Suprapubic skin (tissue), 4 donors: ENCODE results near the gene SVOP. TPM values are rescaled to one million over a fixed set of nuclear protein-coding genes. Genes with fewer than 3 reads are reported as not detected.
"Not testable (repeated sequence)": the region's sequence is repeated elsewhere in the genome, so short reads cannot be mapped to it uniquely, and the experiment has no call there.

Source experiments
- DNase-seq, 2 donors: peaks; one replicate each; pipeline ENCODE4 v3.0.0-alpha.2; 2019; ENCODE audit warnings: low spot score in 2 of 2
- H3K27ac ChIP-seq: fragments of 200-600 bp; sonication (generic); one replicate; pipeline ENCODE4 v1.5.1; 2019
- H3K27me3 ChIP-seq: fragments of 200-600 bp; sonication (generic); one replicate; pipeline ENCODE4 v1.5.1; 2019
- H3K36me3 ChIP-seq: fragments of 200-600 bp; sonication (generic); one replicate; pipeline ENCODE4 v1.5.1; 2019
- H3K4me1 ChIP-seq: fragments of 200-600 bp; sonication (generic); one replicate; pipeline ENCODE4 v1.5.1; 2019
- H3K4me3 ChIP-seq: fragments of 200-600 bp; sonication (generic); one replicate; pipeline ENCODE4 v1.5.1; 2019; ENCODE audit warnings: mild to moderate bottlenecking
- H3K9me3 ChIP-seq: fragments of 200-600 bp; sonication (generic); one replicate; pipeline ENCODE4 v1.5.1; 2019
- EP300 ChIP-seq: sonication (generic); formaldehyde crosslinking; IDR thresholded peaks from one replicate; pipeline ENCODE4 v1.6.1; 2017; ENCODE audit warnings: antibody characterized with exemption
- POLR2A ChIP-seq, 2 donors: fragments of 450-650 bp; IDR thresholded peaks; one replicate each; pipeline ENCODE4 v1.6.1; 2017; ENCODE audit warnings: antibody characterized with exemption in 2 of 2, mild to moderate bottlenecking in 2 of 2, moderate library complexity in 2 of 2
- POLR2AphosphoS5 ChIP-seq, 3 donors: sonication (generic); formaldehyde crosslinking; IDR thresholded peaks; one replicate each; pipeline ENCODE4 v1.6.1; 2017; ENCODE audit warnings: antibody characterized with exemption in 3 of 3
- WGBS: methylation state at CpG from one replicate; pipeline ENCODE4 v1.1.5; 2018; 5-methylcytosine and 5-hydroxymethylcytosine counted together
- total RNA-seq, 4 donors: library from RNA; depleted of rRNA; stranded (reverse); fragments of >200 nt; gene quantifications; one replicate each; pipeline ENCODE4 v1.1.0, GENCODE V29; 2016
- TF ChIP-seq, protein P1 (sequence below), 2 donors: fragments of 200-600 bp in 1 of 2; fragments of 450-650 bp in 1 of 2; sonication (generic) in 1 of 2; IDR thresholded peaks; one replicate each; pipeline ENCODE4 v1.5.1; 2016 to 2019; ENCODE audit warnings: antibody characterized with exemption in 2 of 2, mild to moderate bottlenecking in 1 of 2, moderate library complexity in 1 of 2

SVOP gene
- total RNA-seq, 4 donors from 2014 or later, result not detected

DNA sequence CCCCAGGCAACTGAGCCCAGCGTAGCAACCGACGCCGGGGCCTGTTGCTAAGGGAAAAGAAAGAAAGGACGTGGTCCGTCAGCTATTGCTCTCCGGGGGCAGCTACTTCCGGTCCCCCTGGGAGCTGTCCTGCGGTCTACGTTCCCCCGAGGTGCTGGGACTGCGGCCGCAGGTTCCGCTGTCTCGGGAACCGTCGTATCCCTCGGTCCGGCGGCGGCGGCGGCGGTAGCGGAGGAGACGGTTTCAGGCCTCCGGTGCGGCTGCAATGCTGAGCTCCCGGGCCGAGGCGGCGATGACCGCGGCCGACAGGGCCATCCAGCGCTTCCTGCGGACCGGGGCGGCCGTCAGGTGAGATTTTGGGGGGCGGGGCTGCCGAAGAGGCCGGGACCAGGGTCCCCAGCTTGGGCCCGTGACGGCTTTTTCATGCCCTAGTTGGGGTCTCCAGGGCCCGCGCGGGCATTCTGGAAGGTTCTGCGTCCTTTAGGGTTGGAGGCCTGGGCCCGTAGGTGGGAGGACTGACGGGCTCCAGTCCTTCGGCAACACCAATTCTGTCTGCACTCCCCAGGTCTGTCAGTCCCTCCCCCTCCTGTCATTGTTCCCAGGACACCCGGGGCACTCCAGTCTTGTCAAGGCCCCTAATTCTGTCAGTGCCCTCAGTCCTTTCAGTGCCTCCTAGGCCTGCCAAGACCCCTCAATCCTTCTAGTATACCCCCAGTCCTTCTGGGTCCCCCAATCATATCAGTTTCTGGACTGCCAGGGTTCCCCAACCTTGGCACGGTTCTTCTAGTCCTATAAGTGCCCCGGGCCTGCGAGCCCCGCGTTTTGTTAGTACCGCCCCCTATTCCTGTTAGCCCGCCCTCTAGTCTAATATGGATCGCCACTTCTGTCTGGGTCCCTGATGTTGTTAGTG, 31.8 kb upstream of the SVOP start, which contains the start of gene USP30:
Gene USP30, plus strand, starts transcription at position 163 of the 910 bp plus-strand sequence. Its CDS starts 103 bp downstream, at position 266.
- Histone ChIP-seq H3K27ac (peak within 1 kb of the TSS; percentile 81), H3K4me1 (peaks cover 18% of the 10 kb centered on the region), H3K27me3 (no peaks in the 10 kb centered on the region), H3K9me3 (no peaks in the 10 kb centered on the region), H3K36me3 (peaks cover 4% of the 10 kb centered on the region), H3K4me3 (peak within 1 kb of the TSS; percentile 87)
- DNase-seq, result peak; percentile 86 to 89
- peak in 2 of 3 donors; percentile 73 to 92 for TF ChIP-seq POLR2AphosphoS5 (IDR thresholded peaks at IDR 0.05)
- TF ChIP-seq, protein P1, sequence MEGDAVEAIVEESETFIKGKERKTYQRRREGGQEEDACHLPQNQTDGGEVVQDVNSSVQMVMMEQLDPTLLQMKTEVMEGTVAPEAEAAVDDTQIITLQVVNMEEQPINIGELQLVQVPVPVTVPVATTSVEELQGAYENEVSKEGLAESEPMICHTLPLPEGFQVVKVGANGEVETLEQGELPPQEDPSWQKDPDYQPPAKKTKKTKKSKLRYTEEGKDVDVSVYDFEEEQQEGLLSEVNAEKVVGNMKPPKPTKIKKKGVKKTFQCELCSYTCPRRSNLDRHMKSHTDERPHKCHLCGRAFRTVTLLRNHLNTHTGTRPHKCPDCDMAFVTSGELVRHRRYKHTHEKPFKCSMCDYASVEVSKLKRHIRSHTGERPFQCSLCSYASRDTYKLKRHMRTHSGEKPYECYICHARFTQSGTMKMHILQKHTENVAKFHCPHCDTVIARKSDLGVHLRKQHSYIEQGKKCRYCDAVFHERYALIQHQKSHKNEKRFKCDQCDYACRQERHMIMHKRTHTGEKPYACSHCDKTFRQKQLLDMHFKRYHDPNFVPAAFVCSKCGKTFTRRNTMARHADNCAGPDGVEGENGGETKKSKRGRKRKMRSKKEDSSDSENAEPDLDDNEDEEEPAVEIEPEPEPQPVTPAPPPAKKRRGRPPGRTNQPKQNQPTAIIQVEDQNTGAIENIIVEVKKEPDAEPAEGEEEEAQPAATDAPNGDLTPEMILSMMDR (IDR thresholded peaks at IDR 0.05), result no peak
- under 1% methylated on average over 37 of the region's 61 CpGs for WGBS

DNA sequence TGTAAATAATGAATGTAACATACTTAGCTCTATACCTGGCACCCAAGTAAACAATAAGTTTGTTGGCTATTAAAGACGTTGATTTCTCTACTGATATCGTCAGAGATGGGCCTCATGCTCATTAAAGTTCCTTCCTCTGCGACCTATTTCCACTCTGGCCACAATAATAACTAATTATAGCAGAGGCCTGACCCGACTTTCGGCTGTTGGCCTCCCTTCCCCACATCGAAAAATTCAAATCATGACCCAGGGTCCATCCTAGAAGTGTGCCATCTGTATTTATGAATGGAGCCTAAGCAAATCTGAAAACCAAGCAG, 31.2 kb upstream of the SVOP start:
- no peak for DNase-seq
- H3K27ac ChIP-seq, result peak overlapping the region; percentile 81
- H3K4me1 ChIP-seq, result peaks cover 18% of the 10 kb centered on the region
- WGBS, result 4% methylated on average over 6 of the region's 6 CpGs
- H3K36me3 ChIP-seq, result no peaks in the 10 kb centered on the region
- no peaks in the 10 kb centered on the region for H3K9me3 ChIP-seq
- H3K27me3 ChIP-seq, result no peaks in the 10 kb centered on the region
- TF ChIP-seq EP300, result no peak
- no peak for TF ChIP-seq POLR2AphosphoS5 (IDR thresholded peaks at IDR 0.05)
- TF ChIP-seq POLR2A (IDR thresholded peaks at IDR 0.05), result no peak
- TF ChIP-seq, protein P1 (IDR thresholded peaks at IDR 0.05), result no peak
- H3K4me3 ChIP-seq, result peak overlapping the region; percentile 87

DNA sequence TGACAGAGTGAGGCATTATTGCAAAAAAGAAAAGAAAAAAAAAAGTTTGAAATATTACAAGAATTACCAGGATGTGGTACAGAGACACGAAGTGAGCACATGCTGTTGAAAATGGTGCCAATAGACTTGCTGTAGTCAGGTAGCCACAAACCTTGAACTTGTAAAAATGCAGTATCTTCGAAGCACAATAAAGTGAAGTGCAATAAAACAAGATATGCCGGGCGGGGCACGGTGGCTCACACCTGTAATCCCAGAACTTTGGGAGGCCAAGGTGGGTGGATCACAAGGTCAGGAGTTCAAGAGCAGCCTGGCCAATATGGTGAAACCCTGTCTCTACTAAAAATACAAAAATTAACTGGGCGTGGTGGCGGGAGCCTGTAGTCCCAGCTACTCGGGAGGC, 28.9 kb upstream of the SVOP start:
- peaks cover 18% of the 10 kb centered on the region for H3K4me1 ChIP-seq
- DNase-seq, H3K36me3 ChIP-seq, H3K27ac ChIP-seq, H3K4me3 ChIP-seq, H3K27me3 ChIP-seq, H3K9me3 ChIP-seq: not testable (repeated sequence)
- WGBS, result 72% methylated on average over 8 of the region's 8 CpGs

DNA sequence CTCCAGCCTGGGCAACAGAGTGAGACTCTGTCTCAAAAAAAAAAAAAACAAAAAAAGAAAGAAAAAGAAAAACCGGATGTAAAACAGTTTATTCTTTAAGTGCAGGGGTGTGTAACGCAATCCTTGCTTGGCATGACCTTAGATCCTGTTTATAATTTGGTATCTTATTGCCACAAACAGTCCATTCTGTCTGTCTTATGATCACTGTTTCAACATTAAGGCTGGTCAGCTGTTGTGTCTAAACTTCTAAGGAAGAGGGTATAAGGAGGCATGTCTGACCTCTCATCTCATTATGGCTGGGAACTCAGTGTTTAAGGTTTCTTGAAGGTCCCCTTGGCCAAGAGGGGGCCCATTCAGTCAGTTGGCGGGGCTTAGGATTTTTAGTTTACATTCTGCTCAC, 27.8 kb upstream of the SVOP start:
- not testable (repeated sequence) for H3K4me3 ChIP-seq, H3K27me3 ChIP-seq, H3K36me3 ChIP-seq, DNase-seq, H3K27ac ChIP-seq, H3K9me3 ChIP-seq
- peaks cover 13% of the 10 kb centered on the region for H3K4me1 ChIP-seq
- 90% methylated on average over 3 of the region's 3 CpGs for WGBS

DNA sequence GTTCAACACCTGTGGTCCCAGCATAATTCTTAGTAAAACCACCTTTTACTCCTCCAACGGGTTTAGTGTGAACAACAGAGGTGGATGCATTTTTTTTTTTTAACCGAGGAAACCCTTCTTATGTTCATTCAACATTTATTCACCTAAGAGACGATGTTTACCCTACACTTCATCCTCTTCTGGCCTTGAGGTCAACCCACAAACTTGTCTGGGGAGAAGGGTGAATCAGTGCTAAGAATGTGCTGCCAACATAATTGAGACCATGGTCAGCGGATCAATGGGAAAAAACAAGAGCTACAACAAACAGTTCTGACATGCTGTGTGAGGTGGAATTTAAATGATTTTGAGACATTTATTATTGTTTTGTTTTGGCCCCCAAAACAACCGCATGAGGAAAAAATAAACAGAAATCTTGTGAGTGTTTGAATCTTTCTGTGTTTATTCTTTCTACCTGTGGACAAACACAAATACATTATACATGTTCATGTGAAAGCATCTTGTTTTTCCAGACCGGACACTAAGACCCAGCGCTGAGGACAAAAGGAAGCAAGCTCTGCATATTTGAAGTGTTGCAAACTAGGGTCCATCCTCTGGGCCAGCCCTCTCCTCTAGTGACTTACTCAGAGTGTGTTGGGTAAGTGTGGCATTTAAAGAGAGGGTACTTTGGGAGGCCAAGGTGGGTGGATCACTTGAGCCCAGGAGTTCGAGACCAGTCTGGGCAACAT, 26.4 kb upstream of the SVOP start:
- Histone ChIP-seq H3K4me1 (peaks cover 4% of the 10 kb centered on the region), H3K27me3 (no peaks in the 10 kb centered on the region), H3K27ac (no peak overlapping the region), H3K9me3 (no peaks in the 10 kb centered on the region), H3K36me3 (no peaks in the 10 kb centered on the region), H3K4me3 (no peak overlapping the region)
- WGBS, result 79% methylated on average over 8 of the region's 8 CpGs
- TF ChIP-seq POLR2A (IDR thresholded peaks at IDR 0.05), result no peak
- TF ChIP-seq, protein P1 (IDR thresholded peaks at IDR 0.05), result no peak
- TF ChIP-seq POLR2AphosphoS5 (IDR thresholded peaks at IDR 0.05), result no peak
- no peak for TF ChIP-seq EP300
- DNase-seq, result no peak

DNA sequence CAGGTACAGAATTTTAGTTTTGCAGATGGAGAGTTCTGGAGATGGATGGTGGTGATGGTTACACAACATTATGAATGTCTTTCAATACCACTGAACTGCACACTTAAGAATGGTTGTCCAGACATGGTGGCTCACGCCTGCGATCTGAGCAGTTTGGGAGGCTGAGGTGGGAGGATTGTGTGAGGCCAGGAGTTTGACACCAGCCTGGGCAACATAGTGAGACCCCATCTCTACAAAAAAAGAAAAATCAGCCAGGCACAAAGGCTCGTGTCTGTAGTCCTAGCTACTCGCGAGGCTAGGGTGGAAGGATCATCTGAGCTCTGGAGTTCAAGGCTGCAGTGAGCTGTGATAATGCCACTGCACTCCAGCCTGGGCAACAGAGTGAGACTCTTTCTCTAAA, 23.4 kb upstream of the SVOP start:
- DNase-seq, result no peak
- no peak for TF ChIP-seq EP300
- no peak for TF ChIP-seq POLR2A (IDR thresholded peaks at IDR 0.05)
- TF ChIP-seq POLR2AphosphoS5 (IDR thresholded peaks at IDR 0.05), result no peak
- TF ChIP-seq, protein P1 (IDR thresholded peaks at IDR 0.05), result no peak
- Histone ChIP-seq H3K9me3 (no peaks in the 10 kb centered on the region), H3K4me3 (no peak overlapping the region), H3K36me3 (no peaks in the 10 kb centered on the region), H3K27me3 (peaks cover 8% of the 10 kb centered on the region), H3K4me1 (no peaks in the 10 kb centered on the region), H3K27ac (no peak overlapping the region)
- 79% methylated on average over 5 of the region's 5 CpGs for WGBS
